Globus pallidus (tissue), 1 donor: ENCODE results near the gene EOGT.

Experiments
- DNase-seq: peaks from one replicate; pipeline ENCODE4 v3.0.0-alpha.2; 2015; ENCODE audit warnings: low spot score

Gene EOGT

GRCh38 chr3:69009559-69010410 is 3.7 kb downstream of the EOGT start:
- no peak for DNase-seq

- DNase-seq, result no peak
Measured at GRCh38 chr3:69008980-69009379, 4.5 kb downstream of the EOGT start.

- no peak for DNase-seq
Measured at GRCh38 chr3:69005791-69006482, 7.5 kb downstream of the EOGT start.

- DNase-seq, result no peak
Measured at GRCh38 chr3:69005071-69005790, 8.3 kb downstream of the EOGT start.

- no peak for DNase-seq
Measured at GRCh38 chr3:69004138-69004537, 9.3 kb downstream of the EOGT start.

GRCh38 chr3:68999605-69000004 is 13.9 kb downstream of the EOGT start:
- no peak for DNase-seq

GRCh38 chr3:68999158-68999557 is 14.3 kb downstream of the EOGT start:
- no peak for DNase-seq

- no peak for DNase-seq
Measured at GRCh38 chr3:68997887-68998286, 15.6 kb downstream of the EOGT start.

- no peak for DNase-seq
Measured at GRCh38 chr3:68996356-68996995, 17.0 kb downstream of the EOGT start.

GRCh38 chr3:68988740-68989139 is 24.7 kb downstream of the EOGT start:
- DNase-seq, result no peak

GRCh38 chr3:68987322-68987721 is 26.2 kb downstream of the EOGT start:
- no peak for DNase-seq

GRCh38 chr3:68986496-68987208 is 26.8 kb downstream of the EOGT start:
- DNase-seq, result no peak

- no peak for DNase-seq
Measured at GRCh38 chr3:68985146-68985790, 28.2 kb downstream of the EOGT start.

GRCh38 chr3:68984011-68984530 is 29.4 kb downstream of the EOGT start:
- no peak for DNase-seq

- no peak for DNase-seq
Measured at GRCh38 chr3:68977486-68978167, 35.9 kb downstream of the EOGT start.

GRCh38 chr3:68974711-68975110 is 38.8 kb downstream of the EOGT start:
- no peak for DNase-seq

- DNase-seq, result no peak
Measured at GRCh38 chr3:68973639-68974038, 39.8 kb downstream of the EOGT start.

- DNase-seq, result peak; percentile 68
Measured at GRCh38 chr3:68972358-68972979, 41.0 kb downstream of the EOGT start.

- no peak for DNase-seq
Measured at GRCh38 chr3:68964694-68965093, 48.8 kb downstream of the EOGT start.

- DNase-seq, result no peak
Measured at GRCh38 chr3:68963891-68964290, 49.6 kb downstream of the EOGT start.
